HTR-8/SVneo (cell line): ENCODE data around the gene SPDYE17.
"Not testable (repeated sequence)": the region's sequence is repeated elsewhere in the genome, so short reads cannot be mapped to it uniquely, and the experiment has no call there.

Experiments used
- DNase-seq: peaks from one replicate; pipeline ENCODE4 v3.0.0; 2011; ENCODE audit warnings: low spot score, mixed read lengths; ENCODE audit not compliant: insufficient read length
- FAIRE-seq: peaks from 2 replicates; lab custom pipeline; 2011; peaks lifted over from hg19 to GRCh38; lab: Jason Lieb, UNC

The SPDYE17 gene

DNA sequence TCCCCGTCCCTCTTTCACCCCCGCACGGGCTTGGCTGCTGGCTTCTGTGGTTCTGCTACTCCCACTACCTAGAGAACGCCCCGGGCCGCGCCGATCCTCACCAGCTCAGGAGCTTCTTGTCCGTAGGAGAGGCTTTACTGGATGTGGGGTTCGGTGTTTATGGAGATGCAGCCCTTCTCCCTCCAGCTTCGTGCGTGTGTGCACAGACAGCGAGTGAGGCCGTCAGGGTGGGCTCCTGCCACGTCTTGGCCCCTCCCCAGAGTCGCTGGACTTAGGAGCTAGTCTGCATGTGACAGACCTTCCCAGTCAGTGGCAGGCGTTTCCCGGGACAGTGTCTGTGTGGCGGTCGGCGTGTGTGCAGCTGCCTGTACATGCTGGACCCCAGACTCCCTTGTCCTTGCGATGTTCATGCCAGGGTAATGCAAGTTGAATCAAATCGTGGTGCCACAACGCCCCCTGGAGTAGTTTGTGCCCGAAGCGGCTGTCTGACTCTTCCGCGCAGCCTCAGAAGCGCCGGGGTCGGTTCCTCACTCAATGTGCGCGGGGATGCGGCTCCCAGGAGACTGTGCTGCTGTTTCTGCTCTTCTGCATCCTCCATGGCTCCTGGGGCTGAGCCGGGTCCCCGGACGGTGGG is 32.6 kb downstream of the SPDYE17 start:
- FAIRE-seq, DNase-seq: not testable (repeated sequence)

GRCh38 chr7:76998764-76999450 is 33.3 kb downstream of the SPDYE17 start:
- FAIRE-seq, result not testable (repeated sequence)

DNA sequence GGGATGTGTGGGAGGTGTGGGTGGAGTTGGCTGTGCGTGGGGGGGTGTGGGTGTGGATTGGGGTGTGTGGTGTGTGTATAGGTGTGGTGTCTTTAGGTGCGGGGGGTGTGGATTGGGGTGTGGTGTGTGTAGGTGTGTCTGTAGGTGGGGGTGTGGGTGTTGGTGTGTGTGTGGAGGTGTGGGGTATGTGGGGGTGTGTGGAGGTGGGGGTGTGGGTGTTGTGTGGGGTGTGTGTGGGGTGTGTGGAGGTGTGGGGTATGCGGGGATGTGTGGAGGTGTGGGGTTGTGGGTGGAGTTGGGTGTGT is 33.9 kb downstream of the SPDYE17 start:
- FAIRE-seq, result no peak

More at GRCh38 chr7:76998764-76999450, 33.3 kb downstream of the SPDYE17 start:
- not testable (repeated sequence) for DNase-seq

DNA sequence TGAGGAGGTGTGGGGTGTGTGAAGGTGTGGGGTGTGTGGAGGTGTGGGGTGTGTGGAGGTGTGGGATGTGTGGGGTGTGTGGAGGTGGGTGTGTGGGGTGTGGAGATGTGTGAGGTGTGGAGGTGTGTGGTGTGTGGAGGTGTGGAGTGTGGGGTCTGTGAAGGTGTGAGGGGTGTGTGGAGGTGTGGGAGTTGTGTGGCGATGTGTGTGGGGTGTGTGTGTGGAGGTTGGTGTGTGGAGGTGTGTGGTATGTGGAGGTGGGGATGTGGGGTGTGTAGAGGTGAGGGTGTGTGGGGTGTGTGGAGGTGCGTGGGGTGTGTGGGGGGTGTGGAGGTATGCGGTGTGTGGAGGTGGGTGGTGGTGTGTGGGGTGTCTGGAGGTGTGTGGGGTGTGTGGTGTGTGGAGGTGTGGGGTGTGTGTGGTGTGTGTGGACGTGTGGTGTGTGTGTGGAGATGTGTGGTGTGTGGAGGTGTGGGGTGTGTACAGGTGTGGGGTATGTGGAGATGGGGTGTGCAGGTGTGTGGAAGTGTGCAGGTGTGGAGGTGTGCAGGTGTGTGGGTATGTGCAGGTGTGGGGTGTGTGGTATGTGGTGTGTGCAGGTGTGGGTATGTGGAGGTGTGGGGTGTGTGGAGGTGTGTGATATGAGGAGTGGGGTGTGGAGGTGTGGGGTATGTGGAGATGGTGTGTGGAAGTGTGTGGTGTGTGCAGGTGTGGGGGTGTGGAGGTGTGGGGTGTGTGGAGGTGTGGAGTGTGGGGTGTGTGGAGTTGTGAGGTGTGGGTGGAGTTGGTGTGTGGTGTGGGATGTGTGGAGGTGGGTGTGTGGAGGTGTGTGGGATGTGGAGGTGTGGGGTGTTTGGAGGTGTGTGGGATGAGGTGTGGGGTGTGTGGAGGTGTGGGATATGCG is 34.5 kb downstream of the SPDYE17 start:
- DNase-seq (no peak), FAIRE-seq (no peak)

More for the DNA sequence above, 33.9 kb downstream of the SPDYE17 start:
- no peak for DNase-seq

- FAIRE-seq, result peak; percentile 99
- not testable (repeated sequence) for DNase-seq
Observed at GRCh38 chr7:76996932-76997331, 35.2 kb downstream of the SPDYE17 start.

- DNase-seq, FAIRE-seq: not testable (repeated sequence)
Observed at GRCh38 chr7:76994286-76994685, 37.9 kb downstream of the SPDYE17 start.

DNA sequence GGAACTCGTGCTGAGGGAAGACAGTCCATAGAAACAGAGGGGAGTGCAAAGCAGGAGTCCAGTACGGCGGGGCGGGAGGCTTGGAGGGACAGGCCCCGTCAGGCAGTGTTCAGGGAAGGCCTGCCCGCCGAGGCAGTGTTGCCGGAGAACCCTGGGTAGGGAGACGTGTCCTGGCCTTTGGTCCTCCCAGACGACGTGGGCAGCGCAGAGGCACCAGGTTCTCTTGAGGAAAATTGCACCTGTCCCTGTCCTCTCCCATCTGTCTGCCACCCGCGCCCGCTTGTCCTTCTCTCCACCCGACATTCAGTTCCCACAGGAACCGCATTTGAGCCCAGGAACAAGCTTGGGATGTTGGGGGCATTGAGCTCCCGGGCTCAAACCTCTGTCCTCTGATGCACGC is 38.3 kb downstream of the SPDYE17 start:
- not testable (repeated sequence) for FAIRE-seq, DNase-seq

GRCh38 chr7:76992871-76993270 is 39.3 kb downstream of the SPDYE17 start:
- not testable (repeated sequence) for DNase-seq, FAIRE-seq

DNA sequence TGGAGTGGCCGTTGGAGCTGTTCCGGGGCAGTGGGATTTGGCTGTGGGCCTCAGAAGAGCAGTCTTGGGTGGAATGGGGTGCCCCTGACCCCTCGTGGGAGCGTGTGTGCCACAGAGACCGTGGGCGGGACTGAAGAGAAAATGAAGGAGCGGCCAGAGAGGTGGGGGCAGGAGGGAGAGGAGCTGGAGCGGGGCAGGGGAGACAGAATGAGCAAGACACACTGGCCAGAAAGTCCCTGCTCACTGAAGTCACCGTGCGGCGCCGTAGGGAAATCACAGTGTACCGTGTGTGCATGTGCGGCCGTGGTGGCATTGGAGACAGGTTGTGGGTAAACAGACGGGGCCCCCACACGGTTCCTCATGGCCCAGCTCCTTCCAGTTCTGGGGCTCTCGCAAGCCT is 40.0 kb downstream of the SPDYE17 start:
- DNase-seq, FAIRE-seq: not testable (repeated sequence)

DNA sequence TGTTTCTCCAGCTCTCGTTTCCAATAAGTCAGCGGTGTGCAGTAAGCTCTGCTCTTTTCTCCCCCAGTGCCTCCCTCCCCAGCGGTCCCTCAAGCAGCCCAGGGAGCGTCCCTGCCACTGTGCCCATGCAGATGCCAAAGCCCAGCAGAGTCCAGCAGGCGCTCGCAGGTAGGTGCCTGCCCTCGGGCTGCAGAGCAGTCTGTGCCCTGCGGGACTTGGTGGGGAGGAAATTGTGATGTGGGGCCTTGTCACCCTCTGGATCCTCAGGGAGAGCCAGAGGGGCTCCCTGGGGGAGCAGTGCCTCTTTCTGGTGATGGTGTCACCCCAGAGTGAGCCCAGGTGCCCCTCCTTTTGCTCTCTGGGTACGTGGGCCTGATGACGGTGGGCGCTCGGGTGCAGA is 42.0 kb downstream of the SPDYE17 start:
- FAIRE-seq, DNase-seq: not testable (repeated sequence)

- not testable (repeated sequence) for FAIRE-seq, DNase-seq
Observed at GRCh38 chr7:76985924-76986717, 46.0 kb downstream of the SPDYE17 start.

DNA sequence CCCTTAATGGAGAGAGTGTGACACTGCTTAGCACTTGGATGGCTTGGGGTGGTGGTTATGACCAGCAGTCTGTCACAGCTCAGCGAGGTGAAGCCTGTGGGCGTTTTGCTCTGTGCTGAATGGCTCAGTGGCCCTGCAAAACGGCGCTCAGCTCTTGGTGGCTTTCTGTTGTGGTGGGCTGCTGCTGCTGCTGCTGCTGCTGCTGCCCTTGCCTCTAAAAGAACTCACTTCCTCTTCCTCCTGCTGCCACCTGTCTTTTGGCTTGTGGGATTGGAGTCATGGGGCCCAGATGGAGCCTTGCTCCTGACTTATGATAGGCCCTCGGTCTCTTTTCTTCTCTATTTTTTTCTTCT is 47.4 kb downstream of the SPDYE17 start:
- not testable (repeated sequence) for FAIRE-seq, DNase-seq

- FAIRE-seq, DNase-seq: not testable (repeated sequence)
Observed at GRCh38 chr7:76983937-76984783, 48.0 kb downstream of the SPDYE17 start.

GRCh38 chr7:76983333-76983732 is 48.8 kb downstream of the SPDYE17 start:
- FAIRE-seq, DNase-seq: not testable (repeated sequence)

DNA sequence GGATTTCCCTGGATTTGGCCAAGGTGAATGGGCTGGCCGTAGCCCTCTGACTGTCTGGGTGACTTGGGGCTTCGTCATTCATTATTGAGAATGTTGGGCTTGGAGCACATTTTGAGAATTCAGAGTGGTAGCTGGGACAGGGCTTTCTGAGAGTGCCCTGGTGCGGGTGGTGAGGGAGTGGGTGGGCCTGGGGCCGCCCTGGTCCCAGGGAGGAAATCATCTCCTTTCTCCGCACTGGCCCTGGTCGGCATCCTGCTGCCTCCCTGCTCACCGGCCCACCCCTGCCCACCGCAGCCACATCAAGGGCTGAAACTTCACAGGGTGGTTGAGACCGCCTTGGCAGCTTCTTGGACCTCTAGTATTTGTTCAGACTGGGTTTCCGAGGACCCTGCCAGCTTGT is 49.7 kb downstream of the SPDYE17 start:
- not testable (repeated sequence) for FAIRE-seq, DNase-seq

DNA sequence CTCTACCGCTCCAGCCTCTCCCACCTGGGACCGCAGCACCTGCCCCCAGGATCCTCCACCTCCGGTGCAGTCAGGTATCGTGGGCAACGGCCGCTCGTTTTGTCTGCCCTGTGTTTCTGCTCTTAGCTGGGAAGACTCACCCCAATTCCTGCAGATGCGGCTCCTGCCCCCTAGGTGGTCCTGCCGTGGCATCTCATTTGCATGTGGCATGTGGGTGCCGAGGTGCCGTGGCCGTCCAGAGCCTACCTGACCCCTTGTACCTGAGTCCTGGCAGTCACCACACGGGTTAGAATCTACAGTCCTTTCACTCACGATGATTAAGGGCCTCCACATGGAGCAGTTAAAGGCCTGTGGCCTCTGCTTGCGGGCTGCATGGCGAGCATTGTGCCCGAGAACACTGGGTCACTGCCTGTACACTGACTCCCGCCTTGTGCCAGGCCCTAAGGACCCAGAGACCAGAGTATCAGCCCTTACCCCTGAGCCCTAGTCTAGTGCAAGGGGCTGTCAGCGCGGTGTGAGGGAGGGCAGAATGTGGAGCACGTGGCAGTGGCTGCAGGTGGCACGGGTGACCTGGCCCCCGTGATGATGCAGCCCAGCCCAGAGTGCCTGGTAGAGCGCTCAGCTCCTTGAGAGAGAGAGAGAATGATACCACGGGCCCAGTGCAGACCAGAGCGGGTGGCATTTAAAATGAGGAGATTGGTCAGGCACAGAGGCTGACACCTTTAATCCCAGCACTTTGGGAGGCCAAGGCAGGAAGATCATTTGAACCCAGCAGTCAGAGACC is 50.8 kb downstream of the SPDYE17 start:
- not testable (repeated sequence) for FAIRE-seq

GRCh38 chr7:76980576-76980975 is 51.6 kb downstream of the SPDYE17 start:
- FAIRE-seq, DNase-seq: not testable (repeated sequence)

More for the DNA sequence above, 50.8 kb downstream of the SPDYE17 start:
- not testable (repeated sequence) for DNase-seq

DNA sequence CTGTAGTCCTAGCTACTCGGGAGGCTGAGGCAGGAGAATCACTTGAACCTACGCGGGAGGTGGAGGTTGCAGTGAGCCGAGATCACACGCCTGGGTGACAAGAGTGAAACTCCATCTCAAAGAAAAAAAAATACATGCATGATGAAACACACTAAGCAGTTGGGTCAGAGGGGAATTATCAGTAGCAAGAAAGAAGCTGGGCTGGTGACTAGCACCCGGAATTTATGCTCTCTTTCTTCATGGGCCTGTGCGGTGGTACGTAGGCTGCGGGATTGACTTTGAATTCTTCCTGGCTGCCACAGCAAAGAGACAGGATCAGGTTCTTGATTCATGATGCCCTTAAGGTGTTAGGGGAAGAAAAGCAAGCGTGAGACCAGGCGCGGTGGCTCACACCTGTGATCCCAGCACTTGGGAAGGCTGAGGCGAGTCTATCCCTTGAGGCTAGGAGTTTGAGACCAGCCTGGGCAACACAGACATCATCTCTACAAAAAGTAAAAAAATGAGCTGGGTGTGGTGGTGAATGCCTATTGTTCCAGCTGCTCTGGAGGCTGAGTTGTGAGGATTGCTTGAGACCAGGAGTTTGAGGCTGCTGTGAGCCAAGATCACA is 54.3 kb downstream of the SPDYE17 start:
- not testable (repeated sequence) for FAIRE-seq

More for the DNA sequence above, 54.3 kb downstream of the SPDYE17 start:
- not testable (repeated sequence) for DNase-seq
